Endothelial cell of umbilical vein (primary cell): ENCODE results near the gene XRCC2. TPM values are rescaled to one million over a fixed set of nuclear protein-coding genes. Genes with fewer than 3 reads are reported as not detected.

Experiments used
- BruUV-seq: library from RNA; stranded (reverse); fragments of 400-500 nt; replicated peaks from 2 replicates; lab custom pipeline; 2021; lab: Mats Ljungman, UMichigan
- CTCF ChIA-PET: fragments of 300-600, 350-600 bp; sonication (Branson Sonifier 250); formaldehyde crosslinking; loops from one replicate; lab custom pipeline; 2021; ENCODE audit warnings: antibody characterized with exemption, inconsistent platforms; lab: Charles Lee
- POLR2A ChIA-PET: fragments of 300-600, 350-600 bp; sonication (Branson Sonifier 250); formaldehyde crosslinking; loops from one replicate; lab custom pipeline; 2021; ENCODE audit warnings: antibody characterized with exemption, inconsistent platforms; lab: Charles Lee
- DNase-seq: peaks from one replicate; pipeline ENCODE4 v3.0.0-alpha.2; 2011; ENCODE audit warnings: low read depth, low spot score
- FAIRE-seq: peaks from 2 replicates; lab custom pipeline; 2011; peaks lifted over from hg19 to GRCh38; lab: Jason Lieb, UNC
- H2AFZ ChIP-seq: 2 replicates; pipeline ENCODE4 v1.6.0; 2012; ENCODE audit warnings: low read depth, low read length, control low read depth, inconsistent platforms
- H3K27ac ChIP-seq: 2 replicates; pipeline ENCODE4 v1.5.1; 2011; ENCODE audit warnings: low read depth, mild to moderate bottlenecking, control low read depth, low read length, moderate library complexity; ENCODE audit not compliant: insufficient read depth
- H3K27me3 ChIP-seq, 2 experiments: 2 replicates each; pipeline versions ENCODE4 v1.6.0 to v1.6.1; 2011; ENCODE audit warnings: low read length in 2 of 2, mixed read lengths in 1 of 2; ENCODE audit not compliant: control insufficient read depth in 2 of 2, insufficient read depth in 2 of 2
- H3K36me3 ChIP-seq, 2 experiments: 2 replicates in 1 of 2; 3 replicates in 1 of 2; pipeline ENCODE4 v1.5.1; 2011; ENCODE audit warnings: low read length in 2 of 2, mild to moderate bottlenecking in 1 of 2, moderate library complexity in 1 of 2; ENCODE audit not compliant: control insufficient read depth in 2 of 2, insufficient read depth in 2 of 2; ENCODE audit errors: extremely low read depth in 1 of 2
- H3K4me1 ChIP-seq: 3 replicates; pipeline ENCODE4 v1.5.1; 2011; ENCODE audit warnings: mild to moderate bottlenecking, low read length; ENCODE audit not compliant: control insufficient read depth, insufficient read depth; ENCODE audit errors: extremely low read depth
- H3K4me2 ChIP-seq: 2 replicates; pipeline ENCODE4 v1.6.1; 2011; ENCODE audit warnings: low read length, control low read depth, mixed read lengths; ENCODE audit not compliant: insufficient read depth
- H3K4me3 ChIP-seq, 3 experiments: fragments of 200-600 bp in 1 of 3; sonication (generic), shearing (Covaris generic) in 1 of 3; replicated peaks in 1 of 3; 2 replicates each; pipeline ENCODE4 v1.5.1; 2011 to 2016; ENCODE audit warnings: control low read depth in 3 of 3, low read length in 3 of 3, mild to moderate bottlenecking in 2 of 3, inconsistent platforms in 1 of 3, low read depth in 1 of 3, moderate library complexity in 1 of 3; ENCODE audit not compliant: insufficient read depth in 1 of 3
- H3K79me2 ChIP-seq: 2 replicates; pipeline ENCODE4 v1.6.0; 2012; ENCODE audit warnings: low read length, inconsistent platforms; ENCODE audit not compliant: control insufficient read depth, insufficient read depth
- H3K9ac ChIP-seq: replicated peaks from 2 replicates; pipeline ENCODE3; 2011; ENCODE audit warnings: low read length, control low read depth; ENCODE audit not compliant: insufficient read depth; ENCODE audit errors: extremely low read depth
- H3K9me1 ChIP-seq: replicated peaks from 3 replicates; pipeline ENCODE4 v1.6.0; 2011; ENCODE audit warnings: mild to moderate bottlenecking, low read length; ENCODE audit not compliant: control insufficient read depth, insufficient read depth; ENCODE audit errors: extremely low read depth
- H3K9me3 ChIP-seq: replicated peaks from 2 replicates; pipeline ENCODE4 v1.5.1; 2012; ENCODE audit warnings: low read length, inconsistent platforms; ENCODE audit not compliant: control insufficient read depth, insufficient read depth
- H4K20me1 ChIP-seq: replicated peaks from 2 replicates; pipeline ENCODE3; 2011; ENCODE audit warnings: mild to moderate bottlenecking, low read length; ENCODE audit not compliant: control insufficient read depth, insufficient read depth; ENCODE audit errors: extremely low read depth
- EZH2 ChIP-seq: IDR thresholded peaks from 2 replicates; pipeline ENCODE4 v1.6.1; 2012; ENCODE audit warnings: borderline replicate concordance, low read depth, mild to moderate bottlenecking, moderate library complexity, low read length, inconsistent platforms; ENCODE audit not compliant: severe bottlenecking
- FOS ChIP-seq: IDR thresholded peaks from 2 replicates; pipeline ENCODE4 v1.6.1; 2011; ENCODE audit warnings: mild to moderate bottlenecking, low read length, moderate library complexity, borderline replicate concordance; ENCODE audit not compliant: insufficient read depth
- GATA2 ChIP-seq: IDR thresholded peaks from 2 replicates; pipeline ENCODE4 v1.7.0; 2011; ENCODE audit warnings: low read depth, mild to moderate bottlenecking, moderate library complexity, mixed read lengths, low read length; ENCODE audit not compliant: insufficient read length, insufficient read depth
- JUN ChIP-seq: IDR thresholded peaks from 2 replicates; pipeline ENCODE4 v1.6.1; 2011; ENCODE audit warnings: borderline replicate concordance, low read depth; ENCODE audit not compliant: insufficient read length, insufficient read depth
- MYC ChIP-seq: IDR thresholded peaks from one replicate; pipeline ENCODE4 v1.6.1; 2011; ENCODE audit warnings: mild to moderate bottlenecking, low read depth, low read length
- POLR2A ChIP-seq: IDR thresholded peaks from 2 replicates; pipeline ENCODE4 v1.6.1; 2012; ENCODE audit warnings: low read depth, mild to moderate bottlenecking, control low read depth, low read length
- POLR2AphosphoS5 ChIP-seq: IDR thresholded peaks from 2 replicates; pipeline ENCODE4 v1.6.1; 2012; ENCODE audit warnings: low read depth, mild to moderate bottlenecking, control low read depth, low read length, moderate library complexity; ENCODE audit not compliant: insufficient read depth
- dilution Hi-C: fragments of 300-500 bp; cut with MboI; formaldehyde crosslinking; loops from one replicate; pipeline ENCODE4 v1.15.0; 2019; ENCODE audit warnings: low sequenced_read_pairs; ENCODE audit not compliant: extremely low pct_ligation_motif_present
- intact Hi-C: fragments of 100-400 bp; cut with micrococcal nuclease; formaldehyde crosslinking; loops from one replicate; pipeline ENCODE4 v1.10.0; 2022
- polyA plus RNA-seq, 4 experiments: library from polyadenylated mRNA; depleted of rRNA in 3 of 4; stranded (reverse) in 3 of 4; unstranded in 1 of 4; fragments of >200 nt; gene quantifications; 2 replicates each; pipeline versions ENCODE4 v1.2.1 to v1.2.3, GENCODE V29; 2011 to 2012; ENCODE audit warnings: missing spikeins in 1 of 4
- total RNA-seq: library from RNA; stranded (reverse); gene quantifications from 2 replicates; pipeline ENCODE4 v1.2.3, GENCODE V29; 2021
- TF ChIP-seq, protein P1 (sequence below): IDR thresholded peaks from 2 replicates; pipeline ENCODE4 v1.6.1; 2011; ENCODE audit not compliant: insufficient read depth, insufficient read length
- TF ChIP-seq, protein P2 (sequence below), 2 donors: IDR thresholded peaks; 1 replicate in 1 of 2; 2 replicates in 1 of 2; pipeline ENCODE4 v1.5.1; 2011; ENCODE audit warnings: low read length in 2 of 2, mild to moderate bottlenecking in 2 of 2, moderate library complexity in 2 of 2, control low read depth in 1 of 2, inconsistent platforms in 1 of 2, low read depth in 1 of 2; ENCODE audit not compliant: insufficient read depth in 1 of 2; ENCODE audit errors: extremely low read depth in 1 of 2

XRCC2 gene
- total and polyA plus RNA-seq, 2 donors (not counting 3 experiments of a cell fraction or from before 2014, with no cell fraction given) = 2.4 to 8.8 TPM

DNA sequence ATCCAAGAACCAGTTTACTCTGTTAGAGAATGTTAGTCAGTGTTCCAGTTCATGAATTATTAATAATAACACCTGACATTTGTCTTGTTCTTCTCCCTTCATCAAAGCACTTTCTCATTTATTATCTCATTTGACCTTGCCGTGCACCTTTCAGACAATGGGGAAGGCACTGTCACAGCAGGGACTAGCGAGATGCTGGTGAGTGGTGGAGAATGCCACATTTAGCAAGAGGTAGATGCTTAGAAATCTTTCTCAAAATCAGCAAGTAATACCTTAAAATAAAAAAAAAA, 34.2 kb upstream of the XRCC2 start:
- no peak overlapping the region for H3K9ac ChIP-seq
- H3K4me3 ChIP-seq = no peak overlapping the region
- no peak overlapping the region for H3K27ac ChIP-seq
- no peaks in the 10 kb centered on the region for H3K36me3 ChIP-seq
- ChIA-PET POLR2A (no interaction called here), CTCF (interaction anchor here (0.7 to 2.5 kb wide), 2 partner anchors 369 to 376 kb away, joined by 3 to 14 read pairs; no protein-coding TSS in a partner anchor)
- DNase-seq (no peak), FAIRE-seq (no peak)
- H2AFZ ChIP-seq = no peak overlapping the region
- intact Hi-C loops = no loop called here
- dilution Hi-C loops = no loop called here
- no peaks in the 10 kb centered on the region for H4K20me1 ChIP-seq
- no TSS peak for BruUV-seq
- no peak overlapping the region for H3K4me2 ChIP-seq
- H3K9me3 ChIP-seq = no peaks in the 10 kb centered on the region
- no peak for TF ChIP-seq GATA2
- no peak for TF ChIP-seq JUN
- TF ChIP-seq FOS = no peak
- no peak for TF ChIP-seq MYC
- TF ChIP-seq POLR2AphosphoS5 = no peak
- no peak for TF ChIP-seq EZH2
- no peak for TF ChIP-seq POLR2A
- TF ChIP-seq, protein P1, sequence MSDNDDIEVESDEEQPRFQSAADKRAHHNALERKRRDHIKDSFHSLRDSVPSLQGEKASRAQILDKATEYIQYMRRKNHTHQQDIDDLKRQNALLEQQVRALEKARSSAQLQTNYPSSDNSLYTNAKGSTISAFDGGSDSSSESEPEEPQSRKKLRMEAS = no peak
- TF ChIP-seq, protein P2, sequence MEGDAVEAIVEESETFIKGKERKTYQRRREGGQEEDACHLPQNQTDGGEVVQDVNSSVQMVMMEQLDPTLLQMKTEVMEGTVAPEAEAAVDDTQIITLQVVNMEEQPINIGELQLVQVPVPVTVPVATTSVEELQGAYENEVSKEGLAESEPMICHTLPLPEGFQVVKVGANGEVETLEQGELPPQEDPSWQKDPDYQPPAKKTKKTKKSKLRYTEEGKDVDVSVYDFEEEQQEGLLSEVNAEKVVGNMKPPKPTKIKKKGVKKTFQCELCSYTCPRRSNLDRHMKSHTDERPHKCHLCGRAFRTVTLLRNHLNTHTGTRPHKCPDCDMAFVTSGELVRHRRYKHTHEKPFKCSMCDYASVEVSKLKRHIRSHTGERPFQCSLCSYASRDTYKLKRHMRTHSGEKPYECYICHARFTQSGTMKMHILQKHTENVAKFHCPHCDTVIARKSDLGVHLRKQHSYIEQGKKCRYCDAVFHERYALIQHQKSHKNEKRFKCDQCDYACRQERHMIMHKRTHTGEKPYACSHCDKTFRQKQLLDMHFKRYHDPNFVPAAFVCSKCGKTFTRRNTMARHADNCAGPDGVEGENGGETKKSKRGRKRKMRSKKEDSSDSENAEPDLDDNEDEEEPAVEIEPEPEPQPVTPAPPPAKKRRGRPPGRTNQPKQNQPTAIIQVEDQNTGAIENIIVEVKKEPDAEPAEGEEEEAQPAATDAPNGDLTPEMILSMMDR (IDR thresholded peaks at IDR 0.05; ENCODE audit: extremely low read depth in 1 of 2, insufficient read depth in 1 of 2, low read depth in 1 of 2, low read length in 2 of 2) = no peak
- H3K4me1 ChIP-seq = no peaks in the 10 kb centered on the region
- H3K9me1 ChIP-seq = no peaks in the 10 kb centered on the region
- H3K79me2 ChIP-seq = no peaks in the 10 kb centered on the region
- H3K27me3 ChIP-seq = no peaks in the 10 kb centered on the region
